GM18499 (cell line): ENCODE results near the gene BCAP31.

Experiments used
- ATAC-seq: cut with Tn5 transposase; IDR thresholded peaks from one replicate; pipeline ENCODE4 v1.9.1; 2021; ENCODE audit warnings: moderate number of reproducible peaks; ENCODE audit not compliant: insufficient read depth, unreplicated experiment

The BCAP31 gene

GRCh38 chrX:153724252-153725038 lies at the start of gene BCAP31, which contains the start of gene ABCD1:
BCAP31 (minus strand) TSS chrX:153724387; CDS start chrX:153723244, 1,143 bp downstream.
ABCD1 (plus strand) TSS chrX:153724856; CDS start chrX:153725267, 411 bp downstream.
- no peak for ATAC-seq

DNA sequence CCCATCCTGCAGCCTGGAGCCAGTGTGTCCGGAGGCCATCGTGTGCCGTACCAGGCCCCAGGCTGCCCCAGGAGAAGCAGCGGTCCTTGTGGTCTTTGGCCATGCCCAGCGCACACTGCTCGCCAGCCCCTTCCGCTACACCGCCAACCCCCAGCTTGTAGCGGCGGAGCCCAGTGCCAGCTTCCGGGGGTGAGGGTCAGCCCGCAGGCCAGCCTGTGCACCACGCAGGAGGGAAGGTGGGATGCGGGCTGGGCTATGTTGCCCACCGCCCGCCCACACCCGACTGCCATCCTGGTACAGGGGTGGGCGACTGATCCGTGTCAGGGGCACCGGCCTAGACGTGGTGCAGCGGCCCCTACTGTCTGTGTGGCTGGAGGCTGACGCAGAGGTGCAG lies 49.0 kb upstream of the BCAP31 start:
- ATAC-seq: no peak

- no peak for ATAC-seq
These were observed 48.4 kb upstream of the BCAP31 start for GRCh38 chrX:153772316-153773217.

- ATAC-seq: no peak
These were observed 47.5 kb upstream of the BCAP31 start for GRCh38 chrX:153771415-153772315.

DNA sequence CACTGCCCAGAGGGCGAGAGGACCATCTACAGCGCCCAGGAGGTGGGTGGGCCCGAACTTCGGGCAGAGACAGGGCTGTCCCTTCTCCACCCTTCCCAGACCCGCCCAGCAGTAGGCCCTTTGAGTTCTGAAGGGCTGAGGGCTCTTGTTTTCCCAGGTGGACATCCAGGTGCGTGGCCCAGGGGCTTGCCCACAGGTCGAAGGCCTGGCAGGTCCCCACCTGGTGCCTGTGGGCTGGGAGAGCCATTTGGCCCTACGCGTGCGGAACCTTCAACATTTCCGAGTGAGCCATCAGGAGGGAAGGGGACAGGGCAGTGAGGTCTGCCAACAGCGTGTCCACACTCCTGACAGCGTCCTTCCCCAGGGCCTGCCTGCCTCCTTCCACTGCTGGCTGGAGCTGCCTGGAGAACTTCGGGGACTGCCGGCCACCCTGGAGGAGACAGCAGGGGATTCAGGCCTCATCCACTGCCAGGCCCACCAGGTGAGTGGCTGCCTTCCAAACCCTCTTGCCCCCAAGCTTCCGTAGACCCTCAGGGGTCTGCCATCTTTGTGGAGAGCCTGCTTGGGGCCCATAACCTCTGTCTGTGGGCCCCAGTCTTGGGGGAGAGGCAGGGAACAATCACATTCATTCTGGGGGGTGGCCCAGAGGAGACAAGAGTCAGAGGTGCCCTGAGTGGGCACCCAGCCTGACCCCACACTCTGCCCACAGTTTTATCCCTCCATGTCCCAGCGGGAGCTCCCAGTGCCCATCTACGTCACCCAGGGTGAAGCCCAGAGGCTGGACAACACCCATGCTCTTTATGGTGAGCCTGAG lies 46.6 kb upstream of the BCAP31 start:
- ATAC-seq: no peak

GRCh38 chrX:153769865-153770600 lies 45.8 kb upstream of the BCAP31 start:
- ATAC-seq: no peak

DNA sequence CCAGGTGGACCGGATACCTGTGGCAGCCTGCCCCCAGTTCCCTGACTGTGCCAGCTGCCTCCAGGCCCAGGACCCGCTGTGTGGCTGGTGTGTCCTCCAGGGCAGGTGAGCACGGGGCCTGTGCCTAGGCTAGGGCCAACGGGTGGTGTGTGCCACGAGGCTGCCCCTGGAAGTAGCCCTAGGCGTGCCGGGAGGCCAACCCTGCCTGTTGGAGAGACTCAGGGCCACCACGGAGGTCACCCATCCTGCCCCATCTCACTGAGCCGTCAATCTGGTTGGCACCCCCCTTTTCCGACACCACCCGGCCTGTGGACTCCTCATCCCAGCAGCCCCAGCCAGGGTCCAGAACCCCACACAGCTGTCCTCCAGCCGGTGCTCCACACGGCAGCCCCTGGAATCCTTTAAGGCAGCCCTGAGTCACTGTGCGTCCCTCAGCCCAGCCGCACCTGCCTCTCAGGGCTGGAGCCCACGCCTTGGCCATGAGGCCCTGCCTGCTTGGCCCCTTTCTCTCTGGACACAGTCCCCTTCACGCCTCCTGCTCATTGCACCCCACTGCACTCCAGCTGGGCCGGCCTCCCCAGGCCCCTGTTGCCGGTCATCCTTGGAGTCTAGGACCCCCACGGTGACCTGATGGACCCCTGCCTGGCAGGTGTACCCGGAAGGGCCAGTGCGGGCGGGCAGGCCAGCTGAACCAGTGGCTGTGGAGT lies 45.1 kb upstream of the BCAP31 start:
- no peak for ATAC-seq

GRCh38 chrX:153768311-153769157 lies 44.3 kb upstream of the BCAP31 start:
- ATAC-seq: no peak

DNA sequence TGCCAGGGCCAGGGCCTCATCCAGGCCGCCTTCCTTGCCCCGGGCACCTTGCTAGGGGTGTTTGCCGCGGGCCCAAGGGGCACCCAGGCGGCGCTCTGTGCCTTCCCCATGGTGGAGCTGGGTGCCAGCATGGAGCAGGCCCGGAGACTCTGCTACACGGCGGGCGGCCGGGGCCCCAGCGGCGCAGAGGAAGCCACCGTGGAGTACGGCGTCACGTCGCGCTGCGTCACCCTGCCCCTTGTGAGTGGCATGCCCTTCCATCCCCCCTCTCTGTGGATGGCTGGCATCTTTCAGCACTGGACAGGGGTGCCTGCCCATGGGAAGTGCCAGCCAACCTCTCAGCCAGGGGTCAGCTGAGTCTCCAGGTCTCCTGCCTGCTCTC lies 43.5 kb upstream of the BCAP31 start:
- no peak for ATAC-seq

DNA sequence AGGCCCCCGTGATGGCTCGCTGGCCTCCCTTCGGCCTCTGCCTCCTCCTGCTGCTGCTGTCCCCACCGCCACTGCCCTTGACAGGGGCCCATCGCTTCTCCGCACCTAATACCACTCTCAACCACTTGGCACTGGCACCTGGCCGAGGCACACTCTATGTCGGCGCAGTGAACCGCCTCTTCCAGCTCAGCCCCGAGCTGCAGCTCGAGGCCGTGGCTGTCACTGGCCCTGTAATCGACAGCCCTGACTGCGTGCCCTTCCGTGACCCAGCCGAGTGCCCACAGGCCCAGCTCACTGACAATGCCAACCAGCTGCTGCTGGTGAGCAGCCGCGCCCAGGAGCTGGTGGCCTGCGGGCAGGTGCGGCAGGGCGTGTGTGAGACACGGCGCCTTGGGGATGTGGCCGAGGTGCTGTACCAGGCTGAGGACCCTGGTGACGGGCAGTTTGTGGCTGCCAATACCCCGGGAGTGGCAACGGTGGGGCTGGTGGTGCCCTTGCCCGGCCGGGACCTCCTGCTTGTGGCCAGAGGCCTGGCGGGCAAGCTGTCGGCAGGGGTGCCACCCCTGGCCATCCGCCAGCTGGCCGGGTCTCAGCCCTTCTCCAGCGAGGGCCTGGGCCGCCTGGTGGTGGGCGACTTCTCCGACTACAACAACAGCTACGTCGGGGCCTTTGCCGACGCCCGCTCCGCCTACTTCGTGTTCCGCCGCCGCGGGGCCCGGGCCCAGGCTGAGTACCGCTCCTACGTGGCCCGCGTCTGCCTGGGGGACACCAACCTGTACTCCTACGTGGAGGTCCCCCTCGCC lies 42.9 kb upstream of the BCAP31 start:
- ATAC-seq: no peak

DNA sequence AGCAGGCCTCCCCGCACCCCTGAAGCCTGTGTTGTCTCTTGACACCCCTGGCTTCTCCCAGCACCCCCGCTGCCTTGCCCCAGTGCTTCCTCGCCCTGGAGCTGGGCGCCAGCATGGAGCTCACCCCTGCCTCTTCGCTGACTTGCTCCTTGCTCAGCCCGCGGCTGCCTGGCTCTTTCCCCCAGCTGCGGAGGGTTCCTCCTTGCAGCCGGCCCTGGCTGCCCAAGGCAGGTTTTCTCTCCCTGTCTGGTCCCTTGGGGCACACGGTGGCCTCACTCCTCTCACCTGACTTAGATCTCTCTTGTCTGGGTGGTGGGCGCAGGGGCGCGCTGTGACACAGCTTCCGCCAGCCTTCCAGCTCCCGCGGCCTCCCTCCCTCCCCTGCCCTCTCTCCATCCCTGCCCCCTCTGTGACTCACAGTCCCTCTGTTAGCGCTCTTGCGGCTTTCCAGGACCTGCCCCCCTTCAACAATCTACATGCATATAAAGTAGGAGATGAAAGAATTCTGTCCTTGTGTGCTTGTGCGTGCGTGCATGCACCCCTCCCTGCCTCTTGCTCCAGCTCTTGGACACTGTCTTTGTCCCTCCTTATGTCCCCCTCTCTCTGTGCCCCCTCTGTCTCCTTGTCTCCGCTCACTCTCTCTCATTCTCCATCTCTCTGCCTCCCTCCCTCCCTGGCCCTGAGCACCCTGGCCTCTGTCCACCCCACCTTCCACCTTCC lies 42.1 kb upstream of the BCAP31 start:
- ATAC-seq: no peak

- ATAC-seq: no peak
These were observed 41.2 kb upstream of the BCAP31 start for GRCh38 chrX:153765138-153766079.

DNA sequence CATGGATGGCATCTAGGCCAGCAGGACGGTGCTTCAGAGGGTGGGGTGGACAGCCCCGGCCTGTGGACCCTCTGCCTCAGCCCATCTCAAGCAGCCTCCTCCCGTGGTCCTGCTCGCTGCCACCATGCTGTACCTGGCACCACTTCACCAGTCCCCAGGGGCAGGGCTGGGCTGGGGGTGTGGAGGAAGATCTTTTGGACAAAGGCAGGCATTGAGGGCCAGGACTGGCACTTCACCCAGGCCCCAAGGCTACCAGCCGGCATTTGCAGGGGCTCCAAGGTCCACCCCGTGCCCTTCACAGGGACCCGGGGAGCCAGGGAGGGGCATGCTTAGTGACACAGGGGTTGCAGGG lies 40.6 kb upstream of the BCAP31 start:
- ATAC-seq: no peak

DNA sequence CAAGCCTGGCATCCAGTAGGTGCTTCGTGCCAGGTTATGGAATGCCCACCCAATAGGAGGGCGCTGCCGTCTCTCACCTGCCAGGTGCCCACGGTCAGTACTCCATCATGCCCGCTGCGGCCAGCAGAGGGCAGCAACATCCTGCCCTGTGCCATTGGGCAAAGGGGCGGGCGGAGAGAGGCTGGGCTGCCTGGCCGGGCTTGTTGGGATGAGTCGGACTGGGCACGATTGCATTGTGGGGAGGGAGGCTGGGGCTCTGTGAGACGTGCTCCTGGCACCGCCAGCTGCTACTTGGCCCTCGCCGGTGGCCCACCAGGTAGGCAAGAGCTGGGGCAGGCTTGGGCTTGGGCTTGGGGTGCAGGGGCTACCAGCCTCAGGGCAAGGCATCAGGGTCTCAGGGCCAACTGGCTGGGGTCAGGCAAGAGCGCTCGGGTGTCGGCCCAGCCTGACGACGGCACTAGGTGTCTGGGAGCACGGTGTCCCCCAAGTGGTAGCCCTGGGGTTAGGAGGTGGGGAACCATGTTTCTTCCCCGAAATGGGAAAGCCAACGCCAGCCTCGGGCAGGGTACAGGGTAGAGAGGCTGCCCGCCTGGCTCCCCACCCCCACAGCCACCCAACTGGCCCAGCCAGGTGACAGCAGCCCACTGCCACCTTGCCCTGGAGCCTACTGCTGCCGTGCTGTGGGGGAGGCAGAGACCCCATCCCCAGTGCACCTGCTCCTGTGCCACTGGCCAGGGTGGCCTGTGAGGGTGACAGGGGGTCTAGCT lies 40.0 kb upstream of the BCAP31 start, which contains the start of gene PLXNB3:
TSS of gene PLXNB3 (plus strand) at position 261 of the 767 bp plus-strand sequence. CDS start 1,287 bp downstream, outside the sequence.
- no peak for ATAC-seq
